Thyroid gland (tissue), 4 donors: ENCODE results near the gene TTC38. TPM values are rescaled to one million over a fixed set of nuclear protein-coding genes. Genes with fewer than 3 reads are reported as not detected.

Experiments used
- DNase-seq, 2 donors: peaks; one replicate each; pipeline ENCODE4 v3.0.0-alpha.2; 2019
- H3K27ac ChIP-seq, 3 donors: fragments of 200-600 bp; sonication (generic); 1 replicate in 2 of 3; 2 replicates in 1 of 3; pipeline ENCODE4 v1.5.1; 2016 to 2019; ENCODE audit warnings: mild to moderate bottlenecking in 1 of 3, moderate library complexity in 1 of 3
- H3K27me3 ChIP-seq: fragments of 200-600 bp; sonication (generic); one replicate; pipeline ENCODE4 v1.5.1; 2019
- H3K36me3 ChIP-seq, 2 donors: fragments of 200-600 bp; sonication (generic); one replicate each; pipeline ENCODE4 v1.5.1; 2016 to 2019
- H3K4me1 ChIP-seq, 2 donors: fragments of 200-600 bp; sonication (generic); one replicate each; pipeline ENCODE4 v1.5.1; 2017 to 2019
- H3K4me3 ChIP-seq, 3 donors: fragments of 200-600 bp; sonication (generic); replicated peaks in 1 of 3; 1 replicate in 2 of 3; 2 replicates in 1 of 3; pipeline ENCODE4 v1.5.1; 2016; ENCODE audit warnings: mild to moderate bottlenecking in 1 of 3
- H3K9me3 ChIP-seq: fragments of 200-600 bp; sonication (generic); one replicate; pipeline ENCODE4 v1.5.1; 2017
- POLR2A ChIP-seq, 2 donors: fragments of 450-650 bp; IDR thresholded peaks; one replicate each; pipeline ENCODE4 v1.6.1; 2017; ENCODE audit warnings: antibody characterized with exemption in 2 of 2, mild to moderate bottlenecking in 2 of 2, moderate library complexity in 1 of 2
- WGBS, 2 donors: methylation state at CpG; one replicate each; pipeline ENCODE4 v1.1.5; 2017; 5-methylcytosine and 5-hydroxymethylcytosine counted together
- intact Hi-C: fragments of 100-400 bp; cut with DNase I; formaldehyde crosslinking; loops from one replicate; pipeline ENCODE4 v1.15.1; 2023
- total RNA-seq, 4 donors: library from RNA; depleted of rRNA; stranded (reverse); fragments of >200 nt; gene quantifications; one replicate each; pipeline ENCODE4 v1.2.3, GENCODE V29; 2016
- TF ChIP-seq, protein P1 (sequence below), 6 experiments: fragments of 200-600 bp in 3 of 6; fragments of 450-650 bp in 3 of 6; sonication (generic) in 3 of 6; IDR thresholded peaks; one replicate each; pipeline ENCODE4 v1.5.1; 2016 to 2019; ENCODE audit warnings: antibody characterized with exemption in 6 of 6, mild to moderate bottlenecking in 2 of 6, inconsistent platforms in 1 of 6, moderate library complexity in 1 of 6

TTC38 gene
- total RNA-seq, 4 donors from 2014 or later = 30.2 to 81.9 (median 51.1) TPM

DNA sequence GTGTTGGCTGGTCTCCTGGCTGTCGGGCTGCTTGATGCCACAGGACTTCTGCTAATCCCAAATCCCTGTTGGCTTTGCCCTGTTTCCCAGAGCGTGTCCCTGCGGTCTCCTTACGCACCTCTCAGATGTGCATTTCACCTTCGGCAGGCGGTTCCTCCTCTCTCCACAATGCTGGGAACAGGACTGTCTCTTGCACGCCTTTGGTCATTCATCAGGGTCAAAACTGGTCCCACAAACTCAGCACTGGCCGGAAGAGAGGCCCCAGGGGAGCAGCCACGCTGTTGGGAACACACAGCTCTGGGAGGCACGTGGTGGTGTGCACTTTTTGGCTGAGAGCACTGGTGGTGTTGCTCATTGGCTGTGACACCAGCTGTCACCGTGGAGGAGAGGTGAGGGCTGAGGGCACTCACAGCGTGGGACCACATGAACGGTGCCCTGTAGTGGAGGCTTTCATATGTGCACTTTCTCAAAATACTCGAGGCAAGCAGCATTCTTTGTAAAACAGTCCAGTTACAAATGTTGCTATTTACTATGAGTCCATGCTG lies 52.4 kb downstream of the TTC38 start:
- Histone ChIP-seq H3K27ac (no peak overlapping the region), H3K27me3 (no peaks in the 10 kb centered on the region), H3K36me3 (no peaks in the 10 kb centered on the region), H3K9me3 (no peaks in the 10 kb centered on the region), H3K4me3 (no peak overlapping the region), H3K4me1 (no peaks in the 10 kb centered on the region)
- 86 to 90% methylated on average over 13 to 14 of the region's 14 CpGs for WGBS, 2 donors
- intact Hi-C loops = no loop called here
- DNase-seq = no peak
- TF ChIP-seq, protein P1, sequence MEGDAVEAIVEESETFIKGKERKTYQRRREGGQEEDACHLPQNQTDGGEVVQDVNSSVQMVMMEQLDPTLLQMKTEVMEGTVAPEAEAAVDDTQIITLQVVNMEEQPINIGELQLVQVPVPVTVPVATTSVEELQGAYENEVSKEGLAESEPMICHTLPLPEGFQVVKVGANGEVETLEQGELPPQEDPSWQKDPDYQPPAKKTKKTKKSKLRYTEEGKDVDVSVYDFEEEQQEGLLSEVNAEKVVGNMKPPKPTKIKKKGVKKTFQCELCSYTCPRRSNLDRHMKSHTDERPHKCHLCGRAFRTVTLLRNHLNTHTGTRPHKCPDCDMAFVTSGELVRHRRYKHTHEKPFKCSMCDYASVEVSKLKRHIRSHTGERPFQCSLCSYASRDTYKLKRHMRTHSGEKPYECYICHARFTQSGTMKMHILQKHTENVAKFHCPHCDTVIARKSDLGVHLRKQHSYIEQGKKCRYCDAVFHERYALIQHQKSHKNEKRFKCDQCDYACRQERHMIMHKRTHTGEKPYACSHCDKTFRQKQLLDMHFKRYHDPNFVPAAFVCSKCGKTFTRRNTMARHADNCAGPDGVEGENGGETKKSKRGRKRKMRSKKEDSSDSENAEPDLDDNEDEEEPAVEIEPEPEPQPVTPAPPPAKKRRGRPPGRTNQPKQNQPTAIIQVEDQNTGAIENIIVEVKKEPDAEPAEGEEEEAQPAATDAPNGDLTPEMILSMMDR (IDR thresholded peaks at IDR 0.05) = no peak
- TF ChIP-seq POLR2A (IDR thresholded peaks at IDR 0.05) = no peak

DNA sequence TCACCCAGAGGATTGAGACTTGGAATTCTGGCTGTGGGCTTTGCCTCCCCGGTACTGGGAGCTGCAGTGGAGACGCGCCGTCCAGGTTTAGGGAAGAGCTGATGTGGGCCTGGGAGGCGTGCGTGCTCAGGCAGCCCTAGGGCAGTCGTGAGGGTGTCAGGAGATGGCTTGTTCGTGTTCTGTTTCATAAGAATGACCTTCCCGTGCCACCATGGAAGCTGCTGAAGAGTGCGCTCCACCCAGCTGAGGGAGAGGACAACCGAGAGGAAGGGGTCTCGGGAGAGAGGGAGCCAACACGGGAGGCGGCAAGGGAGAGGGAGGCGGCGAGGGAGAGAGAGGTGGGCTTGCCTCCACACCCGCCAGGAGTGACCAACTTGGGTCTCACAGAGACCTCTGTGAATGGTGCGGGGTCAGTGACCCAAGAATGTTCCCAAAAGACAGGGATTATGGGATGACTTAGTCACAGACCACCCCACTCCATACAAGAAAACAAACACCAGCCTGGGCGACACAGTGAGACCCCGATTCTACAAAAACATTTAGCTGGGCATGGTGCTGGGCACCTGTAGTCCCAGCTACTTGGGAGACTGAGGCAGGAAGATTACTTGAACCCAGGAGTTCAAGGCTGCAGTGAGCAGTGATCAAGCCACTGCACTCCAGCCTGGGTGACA lies 53.0 kb downstream of the TTC38 start:
- no peak for DNase-seq
- Histone ChIP-seq H3K27ac (no peak overlapping the region), H3K4me1 (no peaks in the 10 kb centered on the region), H3K4me3 (no peak overlapping the region), H3K27me3 (no peaks in the 10 kb centered on the region), H3K36me3 (no peaks in the 10 kb centered on the region), H3K9me3 (no peaks in the 10 kb centered on the region)
- intact Hi-C loops = no loop called here
- no peak for TF ChIP-seq POLR2A (IDR thresholded peaks at IDR 0.05)
- TF ChIP-seq, protein P1 (IDR thresholded peaks at IDR 0.05) = no peak
- WGBS, 2 donors = 94 to 96% methylated on average over 20 of the region's 20 CpGs

DNA sequence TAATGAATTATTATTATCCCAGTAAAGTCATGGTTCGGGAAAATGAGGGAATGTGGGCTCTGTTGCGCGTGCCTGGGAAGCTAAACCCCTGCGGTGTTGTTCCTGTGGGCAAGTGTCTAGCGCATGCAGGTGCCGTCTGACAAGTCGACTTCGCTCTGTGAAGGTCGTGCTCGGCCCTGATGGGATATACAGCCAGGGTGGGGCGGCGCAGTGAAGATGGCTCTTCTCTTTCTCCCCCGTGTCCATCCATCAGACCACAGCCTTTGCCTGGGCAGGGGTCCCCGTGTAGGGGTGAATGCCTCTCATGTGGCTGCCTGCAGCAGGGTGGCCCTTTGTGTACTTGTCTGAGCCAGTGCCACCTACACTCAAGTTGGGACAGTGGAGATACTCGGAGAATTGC lies 54.9 kb downstream of the TTC38 start:
- Histone ChIP-seq H3K9me3 (no peaks in the 10 kb centered on the region), H3K27ac (no peak overlapping the region), H3K4me3 (no peak overlapping the region), H3K36me3 (no peaks in the 10 kb centered on the region), H3K27me3 (no peaks in the 10 kb centered on the region), H3K4me1 (no peaks in the 10 kb centered on the region)
- intact Hi-C loops = no loop called here
- DNase-seq = no peak
- WGBS, 2 donors = 95% methylated on average over 15 of the region's 15 CpGs
- TF ChIP-seq POLR2A (IDR thresholded peaks at IDR 0.05) = no peak
- TF ChIP-seq, protein P1 (IDR thresholded peaks at IDR 0.05) = no peak

DNA sequence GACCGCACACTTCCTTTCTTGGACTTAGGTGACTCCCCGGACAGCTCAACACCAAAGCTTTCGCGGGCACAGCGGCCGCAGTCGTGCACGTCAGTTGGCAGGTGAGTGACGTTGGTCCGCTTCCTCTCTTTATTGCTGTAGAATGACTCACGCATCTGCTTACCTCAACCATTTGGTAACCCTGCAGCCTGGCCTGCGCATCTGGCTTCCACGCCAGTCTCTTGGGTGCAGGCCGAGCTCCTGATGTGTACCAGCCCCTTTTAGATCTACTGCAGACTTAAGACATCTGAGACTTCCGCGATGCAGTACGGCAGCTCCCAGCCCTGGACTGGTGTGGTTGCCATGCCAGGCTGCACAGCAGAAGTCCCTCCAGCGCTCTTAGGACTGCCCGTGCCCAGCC lies 55.4 kb downstream of the TTC38 start:
- H3K4me3 ChIP-seq = no peak overlapping the region
- H3K27me3 ChIP-seq = no peaks in the 10 kb centered on the region
- no peaks in the 10 kb centered on the region for H3K4me1 ChIP-seq
- H3K27ac ChIP-seq = no peak overlapping the region
- H3K9me3 ChIP-seq = no peaks in the 10 kb centered on the region
- intact Hi-C loops = no loop called here
- 95 to 98% methylated on average over 19 of the region's 19 CpGs for WGBS, 2 donors
- H3K36me3 ChIP-seq = no peaks in the 10 kb centered on the region
- no peak for TF ChIP-seq POLR2A (IDR thresholded peaks at IDR 0.05)
- TF ChIP-seq, protein P1 (IDR thresholded peaks at IDR 0.05) = no peak
- DNase-seq = no peak

DNA sequence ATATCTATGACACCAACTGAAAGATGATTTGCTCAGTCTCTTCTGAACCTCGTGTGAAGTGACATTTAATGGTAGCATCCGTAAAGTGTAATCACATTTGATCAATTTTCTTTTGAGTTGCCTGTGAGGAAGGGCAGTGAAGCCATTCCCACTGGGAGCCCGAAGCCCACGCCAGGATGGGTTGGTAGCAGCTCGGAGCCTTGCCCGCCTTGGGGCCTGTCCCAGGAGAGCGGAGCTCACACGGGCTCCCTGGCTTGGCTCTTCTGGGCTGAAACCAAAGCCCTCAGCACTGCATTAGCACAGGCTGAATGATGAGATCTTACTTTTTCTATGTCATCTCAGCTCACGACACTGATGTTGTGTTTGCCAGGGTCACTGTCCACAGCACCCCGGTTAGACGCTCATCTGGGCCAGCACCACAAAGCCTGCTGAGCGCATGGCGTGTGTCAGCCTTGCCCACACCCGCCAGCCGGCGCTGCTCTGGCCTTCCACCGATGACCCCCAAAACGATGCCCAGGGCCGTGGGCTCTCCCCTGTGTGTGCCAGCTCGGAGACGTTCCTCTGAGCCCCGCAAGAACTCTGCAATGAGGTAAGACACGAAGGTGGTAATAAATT lies 58.4 kb downstream of the TTC38 start:
- no peaks in the 10 kb centered on the region for H3K27me3 ChIP-seq
- H3K36me3 ChIP-seq = no peaks in the 10 kb centered on the region
- H3K27ac ChIP-seq = no peak overlapping the region
- intact Hi-C loops = no loop called here
- no peaks in the 10 kb centered on the region for H3K9me3 ChIP-seq
- no peak overlapping the region for H3K4me3 ChIP-seq
- no peak for DNase-seq
- 91 to 98% methylated on average over 22 of the region's 23 CpGs for WGBS, 2 donors
- no peaks in the 10 kb centered on the region for H3K4me1 ChIP-seq
- TF ChIP-seq POLR2A (IDR thresholded peaks at IDR 0.05) = no peak
- TF ChIP-seq, protein P1 (IDR thresholded peaks at IDR 0.05) = no peak
